Measurements from ENCODE around the gene APLNR.

DNA sequence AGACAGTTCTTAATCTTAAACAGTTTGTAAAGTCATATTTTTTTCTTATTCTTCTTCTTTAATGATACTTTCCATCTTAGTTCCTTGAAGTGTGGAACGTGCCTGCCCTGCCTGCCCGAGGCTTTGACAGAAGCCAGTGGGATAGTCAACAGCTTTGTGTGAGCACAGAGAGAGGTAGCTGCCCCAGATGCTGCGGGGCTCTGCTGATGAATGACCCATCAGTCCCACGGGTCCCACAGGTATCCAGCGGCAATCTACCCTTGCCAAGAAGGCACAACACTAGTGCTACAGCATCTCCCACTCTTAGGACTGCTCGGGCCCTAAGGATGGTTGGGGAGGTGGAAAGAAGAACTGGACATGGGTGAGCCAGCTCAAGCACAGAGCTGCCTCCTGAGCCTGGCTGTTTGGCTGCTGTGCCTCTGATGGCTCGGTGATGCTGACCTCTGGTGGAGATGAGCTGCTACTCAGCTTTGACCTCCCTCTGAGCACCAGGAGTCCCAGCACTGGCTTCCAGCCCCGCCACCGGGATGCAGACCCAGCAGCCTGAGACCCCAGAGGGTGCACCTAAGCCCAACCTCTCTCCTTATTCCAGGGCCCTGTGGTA is 11.8 kb upstream of the APLNR start:
- TF ChIP-seq, protein P1, sequence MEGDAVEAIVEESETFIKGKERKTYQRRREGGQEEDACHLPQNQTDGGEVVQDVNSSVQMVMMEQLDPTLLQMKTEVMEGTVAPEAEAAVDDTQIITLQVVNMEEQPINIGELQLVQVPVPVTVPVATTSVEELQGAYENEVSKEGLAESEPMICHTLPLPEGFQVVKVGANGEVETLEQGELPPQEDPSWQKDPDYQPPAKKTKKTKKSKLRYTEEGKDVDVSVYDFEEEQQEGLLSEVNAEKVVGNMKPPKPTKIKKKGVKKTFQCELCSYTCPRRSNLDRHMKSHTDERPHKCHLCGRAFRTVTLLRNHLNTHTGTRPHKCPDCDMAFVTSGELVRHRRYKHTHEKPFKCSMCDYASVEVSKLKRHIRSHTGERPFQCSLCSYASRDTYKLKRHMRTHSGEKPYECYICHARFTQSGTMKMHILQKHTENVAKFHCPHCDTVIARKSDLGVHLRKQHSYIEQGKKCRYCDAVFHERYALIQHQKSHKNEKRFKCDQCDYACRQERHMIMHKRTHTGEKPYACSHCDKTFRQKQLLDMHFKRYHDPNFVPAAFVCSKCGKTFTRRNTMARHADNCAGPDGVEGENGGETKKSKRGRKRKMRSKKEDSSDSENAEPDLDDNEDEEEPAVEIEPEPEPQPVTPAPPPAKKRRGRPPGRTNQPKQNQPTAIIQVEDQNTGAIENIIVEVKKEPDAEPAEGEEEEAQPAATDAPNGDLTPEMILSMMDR (conservative IDR thresholded peaks at IDR 0.05 in 1 of 2, IDR thresholded peaks at IDR 0.05 in 1 of 2; ENCODE audit: low read depth in 1 of 2, low read length in 2 of 2): peak; percentile 84 to 88
- no peak for TF ChIP-seq EZH2 (IDR thresholded peaks at IDR 0.05; ENCODE audit: low read length, missing control alignments)

All from fibroblast of lung (primary cell).